ENCODE results near the gene ITGA2. TPM values are rescaled to one million over a fixed set of nuclear protein-coding genes. Genes with fewer than 3 reads are reported as not detected.

Gene ITGA2
- total and polyA plus RNA-seq, 9 of the 15 experiments (the other 6 are each of a cell fraction or from before 2014, with no cell fraction given), result 0.01 to 0.09 (median 0.03) TPM; not detected in 5

DNA sequence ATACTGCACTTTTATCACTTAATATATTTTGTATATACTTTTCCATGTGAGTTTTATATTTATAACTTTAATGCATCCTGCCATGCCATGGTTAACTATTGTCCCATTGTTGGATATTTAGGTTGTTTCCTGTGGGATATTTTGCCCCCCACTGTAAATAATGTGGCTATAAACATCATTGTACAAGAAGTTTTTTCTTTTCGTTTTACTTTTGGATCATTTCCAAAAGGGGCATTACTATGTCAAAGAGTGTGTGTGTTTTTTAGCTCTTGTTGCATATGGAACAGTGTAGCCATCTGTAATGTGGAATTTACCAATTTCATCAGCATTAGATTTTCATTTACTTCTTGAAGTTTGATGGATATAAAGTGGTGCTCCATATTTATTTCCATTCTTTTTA, 13.3 kb downstream of the ITGA2 start:
- 0% methylated on average over 1 of the region's 1 CpG for WGBS (ENCODE audit: insufficient coverage, low coverage, missing lambda C conversion rate)
- POLR2A ChIA-PET, result interaction anchor here (0.7 kb wide), 1 partner anchor 124 kb away, joined by 3 read pairs; no protein-coding TSS in a partner anchor
- Histone ChIP-seq H3K9ac (ENCODE audit: insufficient read depth in 1 of 2, low read depth in 2 of 2, low read length in 2 of 2) (no peak overlapping the region), H3K4me2 (ENCODE audit: insufficient read depth, low read length) (no peak overlapping the region), H2AFZ (ENCODE audit: low read depth, low read length) (no peak overlapping the region), H3K4me3 (no peak overlapping the region), H3K79me2 (ENCODE audit: control insufficient read depth, insufficient read depth, low read length) (no peaks in the 10 kb centered on the region), H4K20me1 (replicated peaks; ENCODE audit: control insufficient read depth, insufficient read depth, low read length) (no peaks in the 10 kb centered on the region), H3K27ac (ENCODE audit: extremely low read depth, low read depth, low read length) (no peak overlapping the region), H3K9me1 (ENCODE audit: control insufficient read depth, insufficient read depth, low read length) (no peaks in the 10 kb centered on the region), H3K4me1 (replicated peaks in 1 of 2; ENCODE audit: control insufficient read depth in 2 of 2, insufficient read depth in 2 of 2, low read length in 2 of 2) (no peaks in the 10 kb centered on the region), H3K27me3 (ENCODE audit: control insufficient read depth in 2 of 2, insufficient read depth in 2 of 2, low read length in 2 of 2) (no peaks in the 10 kb centered on the region), H3K9me3 (replicated peaks; ENCODE audit: control insufficient read depth, insufficient read depth, low read depth, low read length) (no peaks in the 10 kb centered on the region), H3K36me3 (ENCODE audit: control insufficient read depth, insufficient read depth, low read length) (no peaks in the 10 kb centered on the region)
- intact Hi-C loops (cut with micrococcal nuclease) (no loop called here), in situ Hi-C loops (cut with MboI) (no loop called here)
- FAIRE-seq, result no peak
- CTCF ChIA-PET (ENCODE audit: low intra/inter-chr PET ratio), result no interaction called here
- DNase-seq (ENCODE audit: extremely low read depth in 1 of 4, low spot score in 3 of 4), result no peak
- no TSS peak for BruUV-seq (replicated peaks)
- TF ChIP-seq SMARCC2 (IDR thresholded peaks at IDR 0.05; ENCODE audit: low read depth) (no peak), NFE2 (IDR thresholded peaks at IDR 0.05; ENCODE audit: low read depth) (no peak), HDAC1 (IDR thresholded peaks at IDR 0.05) (no peak), GABPB2 (CRISPR knock-in tag; conservative IDR thresholded peaks at IDR 0.05) (no peak), POLR2G (IDR thresholded peaks at IDR 0.05; ENCODE audit: low read depth, low read length) (no peak), RCOR1 (IDR thresholded peaks at IDR 0.05; ENCODE audit: borderline replicate concordance in 1 of 2, low read depth in 2 of 2, low read length in 2 of 2) (no peak), DIDO1 (tag; IDR thresholded peaks at IDR 0.05; ENCODE audit: low read depth) (no peak), HMG20A (CRISPR knock-in tag; conservative IDR thresholded peaks at IDR 0.05) (no peak), ZBED1 (IDR thresholded peaks at IDR 0.05) (no peak)
- TF ChIP-seq, protein P1, sequence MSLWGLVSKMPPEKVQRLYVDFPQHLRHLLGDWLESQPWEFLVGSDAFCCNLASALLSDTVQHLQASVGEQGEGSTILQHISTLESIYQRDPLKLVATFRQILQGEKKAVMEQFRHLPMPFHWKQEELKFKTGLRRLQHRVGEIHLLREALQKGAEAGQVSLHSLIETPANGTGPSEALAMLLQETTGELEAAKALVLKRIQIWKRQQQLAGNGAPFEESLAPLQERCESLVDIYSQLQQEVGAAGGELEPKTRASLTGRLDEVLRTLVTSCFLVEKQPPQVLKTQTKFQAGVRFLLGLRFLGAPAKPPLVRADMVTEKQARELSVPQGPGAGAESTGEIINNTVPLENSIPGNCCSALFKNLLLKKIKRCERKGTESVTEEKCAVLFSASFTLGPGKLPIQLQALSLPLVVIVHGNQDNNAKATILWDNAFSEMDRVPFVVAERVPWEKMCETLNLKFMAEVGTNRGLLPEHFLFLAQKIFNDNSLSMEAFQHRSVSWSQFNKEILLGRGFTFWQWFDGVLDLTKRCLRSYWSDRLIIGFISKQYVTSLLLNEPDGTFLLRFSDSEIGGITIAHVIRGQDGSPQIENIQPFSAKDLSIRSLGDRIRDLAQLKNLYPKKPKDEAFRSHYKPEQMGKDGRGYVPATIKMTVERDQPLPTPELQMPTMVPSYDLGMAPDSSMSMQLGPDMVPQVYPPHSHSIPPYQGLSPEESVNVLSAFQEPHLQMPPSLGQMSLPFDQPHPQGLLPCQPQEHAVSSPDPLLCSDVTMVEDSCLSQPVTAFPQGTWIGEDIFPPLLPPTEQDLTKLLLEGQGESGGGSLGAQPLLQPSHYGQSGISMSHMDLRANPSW (CRISPR knock-in tag; IDR thresholded peaks at IDR 0.05), result no peak
- TF ChIP-seq, protein P2, sequence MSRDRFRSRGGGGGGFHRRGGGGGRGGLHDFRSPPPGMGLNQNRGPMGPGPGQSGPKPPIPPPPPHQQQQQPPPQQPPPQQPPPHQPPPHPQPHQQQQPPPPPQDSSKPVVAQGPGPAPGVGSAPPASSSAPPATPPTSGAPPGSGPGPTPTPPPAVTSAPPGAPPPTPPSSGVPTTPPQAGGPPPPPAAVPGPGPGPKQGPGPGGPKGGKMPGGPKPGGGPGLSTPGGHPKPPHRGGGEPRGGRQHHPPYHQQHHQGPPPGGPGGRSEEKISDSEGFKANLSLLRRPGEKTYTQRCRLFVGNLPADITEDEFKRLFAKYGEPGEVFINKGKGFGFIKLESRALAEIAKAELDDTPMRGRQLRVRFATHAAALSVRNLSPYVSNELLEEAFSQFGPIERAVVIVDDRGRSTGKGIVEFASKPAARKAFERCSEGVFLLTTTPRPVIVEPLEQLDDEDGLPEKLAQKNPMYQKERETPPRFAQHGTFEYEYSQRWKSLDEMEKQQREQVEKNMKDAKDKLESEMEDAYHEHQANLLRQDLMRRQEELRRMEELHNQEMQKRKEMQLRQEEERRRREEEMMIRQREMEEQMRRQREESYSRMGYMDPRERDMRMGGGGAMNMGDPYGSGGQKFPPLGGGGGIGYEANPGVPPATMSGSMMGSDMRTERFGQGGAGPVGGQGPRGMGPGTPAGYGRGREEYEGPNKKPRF (IDR thresholded peaks at IDR 0.05; ENCODE audit: low read depth, low read length), result no peak
- TF ChIP-seq, protein P3, sequence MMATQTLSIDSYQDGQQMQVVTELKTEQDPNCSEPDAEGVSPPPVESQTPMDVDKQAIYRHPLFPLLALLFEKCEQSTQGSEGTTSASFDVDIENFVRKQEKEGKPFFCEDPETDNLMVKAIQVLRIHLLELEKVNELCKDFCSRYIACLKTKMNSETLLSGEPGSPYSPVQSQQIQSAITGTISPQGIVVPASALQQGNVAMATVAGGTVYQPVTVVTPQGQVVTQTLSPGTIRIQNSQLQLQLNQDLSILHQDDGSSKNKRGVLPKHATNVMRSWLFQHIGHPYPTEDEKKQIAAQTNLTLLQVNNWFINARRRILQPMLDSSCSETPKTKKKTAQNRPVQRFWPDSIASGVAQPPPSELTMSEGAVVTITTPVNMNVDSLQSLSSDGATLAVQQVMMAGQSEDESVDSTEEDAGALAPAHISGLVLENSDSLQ (IDR thresholded peaks at IDR 0.05), result no peak
- no peak for ATAC-seq

Data from K562 (cell line).